Aorta (tissue), 5 donors: ENCODE results near the gene TDRD7. TPM values are rescaled to one million over a fixed set of nuclear protein-coding genes. Genes with fewer than 3 reads are reported as not detected.

Source experiments
- ATAC-seq: fragments of 200-7000 bp; cut with Tn5 transposase; one replicate; pipeline ENCODE4 v1.9.1; 2022; ENCODE audit warnings: moderate library complexity; ENCODE audit not compliant: low FRiP score
- DNase-seq, 2 donors: peaks; one replicate each; pipeline ENCODE4 v3.0.0-alpha.2; 2020
- H3K27ac ChIP-seq, 2 donors: one replicate each; pipeline ENCODE4 v1.5.1; 2013; ENCODE audit warnings: low read length in 2 of 2, mild to moderate bottlenecking in 2 of 2, moderate library complexity in 2 of 2, control low read depth in 1 of 2, inconsistent platforms in 1 of 2, low read depth in 1 of 2
- H3K27me3 ChIP-seq, 2 donors: one replicate each; pipeline ENCODE4 v1.6.1; 2013; ENCODE audit warnings: control low read depth in 1 of 2, low read length in 1 of 2, mild to moderate bottlenecking in 1 of 2, moderate library complexity in 1 of 2; ENCODE audit not compliant: insufficient read depth in 2 of 2, control insufficient read depth in 1 of 2
- H3K36me3 ChIP-seq, 2 donors: one replicate each; pipeline ENCODE4 v1.6.1; 2013; ENCODE audit warnings: control low read depth in 1 of 2, low read length in 1 of 2, mild to moderate bottlenecking in 1 of 2; ENCODE audit not compliant: insufficient read depth in 2 of 2, control insufficient read depth in 1 of 2
- H3K4me1 ChIP-seq, 2 donors: one replicate each; pipeline ENCODE4 v1.6.1; 2013; ENCODE audit warnings: low read length in 2 of 2, control low read depth in 1 of 2, mild to moderate bottlenecking in 1 of 2, moderate library complexity in 1 of 2; ENCODE audit not compliant: insufficient read depth in 2 of 2, control insufficient read depth in 1 of 2
- H3K4me3 ChIP-seq, 2 donors: one replicate each; pipeline ENCODE4 v1.5.1; 2013; ENCODE audit warnings: low read length in 2 of 2, control low read depth in 1 of 2, mild to moderate bottlenecking in 1 of 2
- H3K9me3 ChIP-seq: one replicate; pipeline ENCODE4 v1.6.1; 2013; ENCODE audit warnings: mild to moderate bottlenecking, low read length; ENCODE audit not compliant: control insufficient read depth
- WGBS, 2 donors: extraction: QIAGEN DNeasy Blood & Tissue Kit; methylation state at CpG; one replicate each; pipeline ENCODE4 v1.1.7; 2013; 5-methylcytosine and 5-hydroxymethylcytosine counted together
- intact Hi-C, 2 donors: fragments of 100-400 bp; cut with DNase I; formaldehyde crosslinking; loops; one replicate each; pipeline versions ENCODE4 v1.14.2 to v1.15.0; 2022
- polyA plus RNA-seq, 2 donors: library from polyadenylated mRNA; stranded (reverse); fragments of 200-250 nt; gene quantifications; one replicate each; pipeline ENCODE4 v1.2.3, GENCODE V29; 2013
- total RNA-seq, 2 donors: library from RNA; stranded (reverse); fragmentation: NEBNext Ultra II Directional; extraction: Animal tissue kit (Norgen Biotek cat#: 25700); gene quantifications; one replicate each; pipeline ENCODE4 v1.2.1, GENCODE V29; 2021
- donor health status: healthy with polysubstance abuse.
- donor health status: Bipolar disorder and iron deficiency.
- donor health status: DM: no; HTN: no; CAD: no.
- donor health status: DM: no; HTN: no; CAD: no.
- donor health status: DM: yes; HTN: yes; CAD: no.

TDRD7 gene
- total and polyA plus RNA-seq, 4 donors: 8.0 to 17.6 (median 13.5) TPM

DNA sequence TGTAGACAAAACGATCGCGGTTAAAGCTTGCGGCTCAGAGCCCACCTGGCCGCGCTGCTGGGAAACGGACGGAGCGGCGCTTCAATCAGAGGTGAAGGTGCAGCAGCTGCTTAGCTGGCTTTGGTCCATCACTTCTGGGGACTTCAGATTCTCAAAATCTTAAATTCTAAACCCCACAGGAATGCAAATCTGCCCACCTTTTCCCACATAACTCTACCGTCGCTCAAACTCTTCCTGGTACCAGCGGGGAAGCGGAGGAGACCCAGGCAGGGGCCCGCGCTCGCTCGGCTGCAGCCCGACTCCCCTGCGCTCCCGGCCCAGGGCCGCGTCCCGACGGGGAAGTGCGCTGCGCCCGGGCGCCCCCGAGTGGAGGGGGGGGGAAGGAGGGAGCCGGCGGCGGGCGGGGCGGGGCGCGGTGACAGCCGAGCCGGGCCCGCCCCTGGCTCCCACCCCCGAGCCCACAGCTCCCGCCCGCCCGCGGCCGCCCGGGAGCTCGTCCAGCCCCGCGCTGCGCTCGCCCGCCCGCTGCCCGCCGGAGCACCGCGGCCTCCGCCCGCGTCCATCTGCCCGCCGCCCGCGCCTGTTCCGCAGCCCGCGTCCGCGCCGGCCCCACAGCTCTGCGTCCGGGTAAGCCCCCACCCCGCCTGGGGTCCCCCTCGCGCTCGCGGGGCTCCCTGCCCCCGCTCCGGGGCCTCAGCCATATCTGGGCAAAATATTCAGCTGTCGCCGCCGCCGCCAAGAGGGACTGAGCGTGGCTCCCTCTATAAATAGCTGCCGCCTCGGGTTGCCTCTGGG, 89.5 kb downstream of the TDRD7 start, which contains the start of gene TMOD1:
Gene TMOD1 (plus strand): TSS at position 490 of the 795 bp plus-strand sequence. CDS start 22,523 bp downstream, outside the sequence.
- Histone ChIP-seq H3K4me1 (peaks cover 0 to 5% of the 10 kb centered on the region in 2 donors), H3K27ac (peak within 1 kb of the TSS; percentile 3 to 52), H3K9me3 (no peaks in the 10 kb centered on the region), H3K4me3 (peak within 1 kb of the TSS; percentile 71 to 100), H3K36me3 (peaks cover 0 to under 1% of the 10 kb centered on the region in 2 donors), H3K27me3 (no peaks in the 10 kb centered on the region)
- DNase-seq (peak; percentile 73 to 93), ATAC-seq (peak; percentile 77)
- WGBS, 2 donors: 0 to 1% methylated on average over 22 to 87 of the region's 87 CpGs
- intact Hi-C loops: loop anchor here (2.0 to 10.0 kb wide), 3 partner anchors 57 to 93 kb away; no protein-coding TSS in a partner anchor

DNA sequence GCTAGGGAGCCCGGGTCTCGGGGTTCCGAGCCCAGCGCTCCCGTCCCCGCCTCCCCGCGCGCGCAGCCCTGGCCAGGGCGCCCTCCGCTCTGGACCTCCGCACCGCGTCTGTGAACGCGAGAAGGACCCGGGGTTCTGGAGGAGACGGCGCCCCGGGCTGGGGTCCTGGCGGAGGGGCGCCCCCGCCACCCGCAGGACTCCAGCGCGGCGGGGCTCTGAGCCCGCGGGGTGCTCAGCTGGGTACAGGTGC, 90.0 kb downstream of the TDRD7 start:
- Histone ChIP-seq H3K36me3 (no peaks in the 10 kb centered on the region), H3K4me1 (peaks cover 0 to 5% of the 10 kb centered on the region in 2 donors), H3K27me3 (no peaks in the 10 kb centered on the region), H3K4me3 (peak overlapping the region; percentile 71 to 100), H3K27ac (peak overlapping the region; percentile 3 to 52), H3K9me3 (no peaks in the 10 kb centered on the region)
- ATAC-seq (no peak), DNase-seq (no peak)
- intact Hi-C loops: loop anchor here (2.0 to 10.0 kb wide), 3 partner anchors 57 to 93 kb away; no protein-coding TSS in a partner anchor
- WGBS, 2 donors: 0 to 1% methylated on average over 25 to 30 of the region's 30 CpGs

DNA sequence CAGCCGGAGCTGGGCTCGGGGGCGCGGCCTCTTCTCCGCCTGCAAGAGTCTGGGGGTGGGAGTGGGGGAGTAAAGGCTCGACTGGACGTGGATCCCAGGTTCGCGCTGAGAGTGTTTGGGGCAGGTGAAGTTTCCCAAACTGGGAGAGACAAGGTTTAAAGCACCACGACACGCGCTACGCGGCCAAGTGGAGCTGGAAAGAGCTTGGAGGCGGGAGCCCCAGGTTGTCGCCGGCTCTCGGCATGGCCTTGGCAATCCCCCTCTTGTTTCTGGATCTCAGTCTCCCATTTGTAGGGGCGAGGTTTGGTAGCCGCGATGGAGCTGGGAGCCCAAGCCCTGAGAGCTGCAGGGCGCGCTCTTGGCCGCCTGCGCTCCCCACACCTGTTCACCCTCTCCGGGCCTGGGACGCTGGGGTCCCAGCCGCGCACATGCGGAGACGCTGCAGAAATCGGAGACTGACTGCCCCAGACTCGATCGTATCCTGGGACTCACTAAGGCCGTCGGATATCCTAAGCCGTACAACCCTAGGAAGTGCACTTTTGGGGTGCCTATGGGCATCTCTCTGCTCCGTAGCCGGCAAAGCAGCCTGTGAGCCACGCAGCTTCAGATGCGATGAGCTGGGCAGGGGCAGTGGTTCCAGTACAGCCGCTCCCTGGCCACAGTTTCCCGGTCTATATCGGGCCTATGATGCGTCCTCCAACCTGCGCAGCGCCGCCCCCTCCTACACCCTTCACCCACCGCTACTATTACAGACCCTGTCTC, 90.5 kb downstream of the TDRD7 start:
- DNase-seq (no peak), ATAC-seq (peak; percentile 46)
- Histone ChIP-seq H3K4me3 (peak overlapping the region; percentile 71 to 100), H3K27me3 (no peaks in the 10 kb centered on the region), H3K27ac (peak overlapping the region; percentile 3 to 52), H3K36me3 (no peaks in the 10 kb centered on the region), H3K9me3 (no peaks in the 10 kb centered on the region), H3K4me1 (peaks cover 0 to 5% of the 10 kb centered on the region in 2 donors)
- intact Hi-C loops: loop anchor here in 1 of 2 donors (10.0 kb wide), 1 partner anchor 92 kb away; no protein-coding TSS in a partner anchor
- WGBS, 2 donors: 21% methylated on average over 49 of the region's 49 CpGs

DNA sequence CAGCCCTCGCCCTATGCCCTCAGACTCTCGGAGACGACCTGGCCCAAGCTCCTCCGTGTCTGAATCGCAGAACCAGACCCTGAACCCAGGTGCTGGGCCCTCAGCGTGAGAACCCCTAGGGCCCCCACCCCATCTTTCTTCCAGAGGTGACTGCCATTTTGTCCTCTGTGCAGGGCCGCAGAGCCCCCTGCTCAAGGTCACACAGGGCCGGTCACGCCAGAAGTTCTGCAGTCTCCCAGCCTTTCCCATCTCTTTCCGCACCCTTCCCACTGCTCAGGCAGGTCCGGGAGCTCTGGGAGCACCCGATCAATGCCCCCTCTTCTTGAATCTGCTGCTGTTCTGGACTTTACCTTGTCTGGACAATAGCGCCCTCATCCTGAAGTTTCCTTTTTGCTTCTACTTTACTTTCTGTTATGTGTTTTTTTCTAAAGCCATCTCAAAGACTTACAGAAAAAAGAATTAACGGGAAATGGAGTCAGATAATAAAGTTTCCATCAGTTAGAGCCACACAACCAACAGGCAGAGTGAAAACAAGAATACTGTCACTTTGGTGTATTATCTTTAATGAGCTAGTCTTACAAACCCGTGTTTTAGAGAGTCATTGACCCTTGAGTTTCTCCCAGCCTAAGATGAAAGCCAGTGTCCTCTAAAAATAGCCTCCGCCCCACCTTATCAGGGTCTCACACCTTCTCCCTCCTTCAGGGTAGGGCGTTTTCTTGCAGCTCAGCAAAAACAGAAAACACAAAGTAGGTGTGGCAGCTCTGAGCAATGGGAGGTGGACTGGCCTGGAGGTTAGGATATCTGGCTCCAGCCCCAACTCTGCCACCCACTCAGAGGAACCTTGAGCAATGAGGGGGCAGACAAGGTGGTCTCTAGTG, 91.3 kb downstream of the TDRD7 start:
- no peaks in the 10 kb centered on the region for H3K27me3 ChIP-seq
- H3K27ac ChIP-seq: peak overlapping the region in 1 of 2 donors; percentile 5
- peaks cover 0 to 5% of the 10 kb centered on the region in 2 donors for H3K4me1 ChIP-seq
- DNase-seq (no peak), ATAC-seq (no peak)
- H3K4me3 ChIP-seq: peak overlapping the region in 1 of 2 donors; percentile 100
- H3K9me3 ChIP-seq: no peaks in the 10 kb centered on the region
- no peaks in the 10 kb centered on the region for H3K36me3 ChIP-seq
- 88 to 90% methylated on average over 17 of the region's 17 CpGs for WGBS, 2 donors
- intact Hi-C loops: loop anchor here in 1 of 2 donors (10.0 kb wide), 1 partner anchor 92 kb away; no protein-coding TSS in a partner anchor

DNA sequence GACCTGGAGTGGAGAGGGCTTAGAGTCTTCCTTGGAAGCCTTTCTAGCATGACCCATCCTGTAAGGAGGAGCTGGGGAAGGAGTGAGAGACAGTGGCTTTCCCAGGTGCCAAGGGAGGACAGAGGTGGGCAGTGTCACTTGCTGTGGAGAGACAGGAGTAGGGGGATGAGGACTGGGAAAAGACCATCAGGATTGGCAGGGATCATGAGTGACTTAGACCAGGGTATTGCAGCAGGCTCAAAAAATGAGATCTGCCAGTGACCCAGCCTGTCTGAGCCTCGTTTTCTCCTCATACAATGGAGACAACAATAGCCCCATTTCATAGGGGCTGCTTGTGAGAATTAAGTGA, 91.9 kb downstream of the TDRD7 start:
- Histone ChIP-seq H3K4me1 (peaks cover 0 to 5% of the 10 kb centered on the region in 2 donors), H3K27ac (peak overlapping the region; percentile 50 to 61), H3K36me3 (no peaks in the 10 kb centered on the region), H3K27me3 (no peaks in the 10 kb centered on the region), H3K4me3 (no peak overlapping the region), H3K9me3 (no peaks in the 10 kb centered on the region)
- no peak for ATAC-seq
- DNase-seq: no peak
- WGBS, 2 donors: 67 to 79% methylated on average over 1 of the region's 1 CpG
- intact Hi-C loops: loop anchor here in 1 of 2 donors (10.0 kb wide), 1 partner anchor 91 kb away; no protein-coding TSS in a partner anchor

DNA sequence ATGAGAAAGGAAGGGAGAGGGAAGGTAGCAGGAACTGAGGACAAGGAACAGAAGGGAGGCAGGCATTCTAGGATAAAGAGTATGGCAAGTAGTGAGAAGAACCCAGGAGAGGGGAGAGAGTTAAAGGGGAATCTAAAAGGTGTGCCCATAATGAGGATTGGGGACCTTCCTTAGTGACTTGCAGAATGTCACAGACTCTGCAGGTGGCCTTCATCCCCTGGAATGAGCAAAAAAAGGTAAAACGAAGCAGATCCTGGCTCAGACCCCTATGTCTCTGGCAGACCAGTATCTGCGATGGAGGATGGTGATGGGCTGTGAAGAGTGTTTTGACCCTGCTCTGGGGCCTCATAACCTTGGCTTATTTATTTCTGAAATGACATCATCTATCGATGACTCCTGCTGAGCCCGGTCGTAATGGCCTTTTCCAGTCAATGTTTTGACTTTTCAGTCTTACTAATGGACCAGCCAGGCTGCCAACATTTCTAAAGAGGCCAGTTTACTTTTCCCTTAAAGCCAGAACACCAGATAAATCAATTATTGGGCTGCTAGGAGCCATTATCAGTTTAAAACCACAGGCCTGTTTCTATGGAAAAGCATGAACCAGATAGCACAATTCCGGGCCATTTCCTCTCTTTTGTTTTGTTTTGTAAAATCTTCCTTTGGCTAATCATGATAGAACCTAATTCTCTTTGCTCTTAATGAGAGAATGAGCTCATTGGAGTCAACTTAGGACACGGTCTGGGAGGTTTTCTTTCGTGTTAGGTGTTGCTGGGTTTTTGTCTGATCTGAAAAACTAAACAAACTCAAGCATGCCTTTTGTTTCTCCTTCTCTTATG, 92.7 kb downstream of the TDRD7 start:
- ATAC-seq (peak; percentile 53), DNase-seq (no peak)
- peaks cover 0 to 5% of the 10 kb centered on the region in 2 donors for H3K4me1 ChIP-seq
- no peaks in the 10 kb centered on the region for H3K27me3 ChIP-seq
- intact Hi-C loops: loop anchor here in 1 of 2 donors (10.0 kb wide), 1 partner anchor 90 kb away; no protein-coding TSS in a partner anchor
- H3K9me3 ChIP-seq: no peaks in the 10 kb centered on the region
- no peaks in the 10 kb centered on the region for H3K36me3 ChIP-seq
- no peak overlapping the region for H3K4me3 ChIP-seq
- 31 to 34% methylated on average over 8 of the region's 8 CpGs for WGBS, 2 donors
- H3K27ac ChIP-seq: peak overlapping the region; percentile 50 to 61

DNA sequence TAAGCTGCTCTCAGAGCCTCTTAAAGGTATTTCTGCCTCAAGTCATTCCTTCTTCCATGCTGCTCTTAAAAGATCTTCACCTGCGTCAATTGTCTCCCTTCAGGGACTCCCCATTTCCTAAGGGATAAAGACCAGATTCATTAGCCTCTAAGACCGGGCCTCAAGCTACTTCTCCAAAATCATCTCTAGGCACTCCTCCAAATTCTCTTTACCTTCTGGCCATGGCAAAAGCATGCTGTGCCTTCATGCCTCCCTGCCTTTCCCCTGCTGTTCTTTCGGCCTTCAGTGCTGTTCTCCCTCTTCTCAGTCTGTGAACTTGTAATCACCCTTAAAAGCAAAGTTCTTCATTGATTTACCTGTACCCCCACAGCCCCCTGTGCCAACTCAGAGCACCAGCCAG, 93.9 kb downstream of the TDRD7 start:
- 93 to 98% methylated on average over 3 of the region's 3 CpGs for WGBS, 2 donors
- peaks cover 0 to 9% of the 10 kb centered on the region in 2 donors for H3K4me1 ChIP-seq
- intact Hi-C loops: loop anchor here in 1 of 2 donors (10.0 kb wide), 1 partner anchor 89 kb away; no protein-coding TSS in a partner anchor
- H3K27me3 ChIP-seq: no peaks in the 10 kb centered on the region
- ATAC-seq: no peak
- H3K9me3 ChIP-seq: no peaks in the 10 kb centered on the region
- DNase-seq: no peak
- H3K27ac ChIP-seq: no peak overlapping the region
- no peak overlapping the region for H3K4me3 ChIP-seq
- no peaks in the 10 kb centered on the region for H3K36me3 ChIP-seq
